Measurements from ENCODE around the gene TMEM30A. TPM values are rescaled to one million over a fixed set of nuclear protein-coding genes. Genes with fewer than 3 reads are reported as not detected.

The TMEM30A gene
- total and polyA plus RNA-seq, 2 donors (not counting 3 experiments of a cell fraction or from before 2014, with no cell fraction given) = 42.2 to 197 TPM

GRCh38 chr6:75246386-75246785 lies 38.2 kb downstream of the TMEM30A start:
- no peak overlapping the region for H3K27ac ChIP-seq (ENCODE audit: insufficient read depth, low read depth, low read length)
- POLR2A ChIA-PET = no interaction called here
- TF ChIP-seq JUN (IDR thresholded peaks at IDR 0.05; ENCODE audit: borderline replicate concordance, insufficient read depth, insufficient read length, low read depth) = no peak
- TF ChIP-seq EZH2 (IDR thresholded peaks at IDR 0.05; ENCODE audit: borderline replicate concordance, low read depth, low read length, severe bottlenecking) = no peak
- TF ChIP-seq FOS (IDR thresholded peaks at IDR 0.05; ENCODE audit: borderline replicate concordance, insufficient read depth, low read length) = no peak
- no peak for TF ChIP-seq MYC (IDR thresholded peaks at IDR 0.05; ENCODE audit: low read depth, low read length)
- no peak for TF ChIP-seq POLR2A (IDR thresholded peaks at IDR 0.05; ENCODE audit: low read depth, low read length)
- no peak overlapping the region for H3K4me2 ChIP-seq (ENCODE audit: insufficient read depth, low read length)
- no peaks in the 10 kb centered on the region for H3K9me1 ChIP-seq (replicated peaks; ENCODE audit: control insufficient read depth, extremely low read depth, insufficient read depth, low read length)
- H4K20me1 ChIP-seq (replicated peaks; ENCODE audit: control insufficient read depth, extremely low read depth, insufficient read depth, low read length) = no peaks in the 10 kb centered on the region
- no peak overlapping the region for H3K9ac ChIP-seq (replicated peaks; ENCODE audit: extremely low read depth, insufficient read depth, low read length)
- H3K4me1 ChIP-seq (ENCODE audit: control insufficient read depth, extremely low read depth, insufficient read depth, low read length) = peaks cover 4% of the 10 kb centered on the region
- H3K79me2 ChIP-seq (ENCODE audit: control insufficient read depth, insufficient read depth, low read length) = peaks cover 22% of the 10 kb centered on the region
- H2AFZ ChIP-seq (ENCODE audit: low read depth, low read length) = no peak overlapping the region
- no peaks in the 10 kb centered on the region for H3K9me3 ChIP-seq (replicated peaks; ENCODE audit: control insufficient read depth, insufficient read depth, low read length)
- no peaks in the 10 kb centered on the region for H3K36me3 ChIP-seq (ENCODE audit: control insufficient read depth in 2 of 2, extremely low read depth in 1 of 2, insufficient read depth in 2 of 2, low read length in 2 of 2)
- dilution Hi-C loops (cut with MboI; ENCODE audit: extremely low pct_ligation_motif_present, low sequenced_read_pairs) (no loop called here), intact Hi-C loops (cut with micrococcal nuclease) (no loop called here)
- CTCF ChIA-PET = no interaction called here
- no peaks in the 10 kb centered on the region for H3K27me3 ChIP-seq (ENCODE audit: control insufficient read depth in 2 of 2, insufficient read depth in 2 of 2, low read length in 2 of 2)
- FAIRE-seq = no peak
- H3K4me3 ChIP-seq (replicated peaks in 1 of 3; ENCODE audit: insufficient read depth in 1 of 3, low read depth in 1 of 3, low read length in 3 of 3) = no peak overlapping the region
- no peak for DNase-seq (ENCODE audit: low read depth, low spot score)
- BruUV-seq (replicated peaks) = no TSS peak

GRCh38 chr6:75244063-75244584 lies 40.5 kb downstream of the TMEM30A start:
- Histone ChIP-seq H3K27ac (ENCODE audit: insufficient read depth, low read depth, low read length) (peak overlapping the region; percentile 90), H3K27me3 (ENCODE audit: control insufficient read depth in 2 of 2, insufficient read depth in 2 of 2, low read length in 2 of 2) (no peaks in the 10 kb centered on the region), H3K9me3 (replicated peaks; ENCODE audit: control insufficient read depth, insufficient read depth, low read length) (no peaks in the 10 kb centered on the region), H3K9me1 (replicated peaks; ENCODE audit: control insufficient read depth, extremely low read depth, insufficient read depth, low read length) (no peaks in the 10 kb centered on the region), H3K4me2 (ENCODE audit: insufficient read depth, low read length) (peak overlapping the region; percentile 81), H4K20me1 (replicated peaks; ENCODE audit: control insufficient read depth, extremely low read depth, insufficient read depth, low read length) (no peaks in the 10 kb centered on the region), H2AFZ (ENCODE audit: low read depth, low read length) (peak overlapping the region; percentile 79), H3K4me3 (replicated peaks in 1 of 3; ENCODE audit: insufficient read depth in 1 of 3, low read depth in 1 of 3, low read length in 3 of 3) (peak overlapping the region; percentile 13 to 98 (median 75)), H3K79me2 (ENCODE audit: control insufficient read depth, insufficient read depth, low read length) (peaks cover 28% of the 10 kb centered on the region), H3K9ac (replicated peaks; ENCODE audit: extremely low read depth, insufficient read depth, low read length) (peak overlapping the region; percentile 98), H3K36me3 (ENCODE audit: control insufficient read depth in 2 of 2, extremely low read depth in 1 of 2, insufficient read depth in 2 of 2, low read length in 2 of 2) (peaks cover 2 to 4% of the 10 kb centered on the region in 2 experiments), H3K4me1 (ENCODE audit: control insufficient read depth, extremely low read depth, insufficient read depth, low read length) (peaks cover 4% of the 10 kb centered on the region)
- TSS peak; percentile 98 for BruUV-seq (replicated peaks)
- TF ChIP-seq CTCF (IDR thresholded peaks at IDR 0.05; ENCODE audit: extremely low read depth in 1 of 2, insufficient read depth in 1 of 2, low read depth in 1 of 2, low read length in 2 of 2) = no peak
- no peak for TF ChIP-seq MAX (IDR thresholded peaks at IDR 0.05; ENCODE audit: insufficient read depth, insufficient read length)
- no peak for TF ChIP-seq POLR2AphosphoS5 (IDR thresholded peaks at IDR 0.05; ENCODE audit: insufficient read depth, low read depth, low read length)
- TF ChIP-seq POLR2A (IDR thresholded peaks at IDR 0.05; ENCODE audit: low read depth, low read length) = no peak
- no peak for TF ChIP-seq FOS (IDR thresholded peaks at IDR 0.05; ENCODE audit: borderline replicate concordance, insufficient read depth, low read length)
- no peak for TF ChIP-seq JUN (IDR thresholded peaks at IDR 0.05; ENCODE audit: borderline replicate concordance, insufficient read depth, insufficient read length, low read depth)
- no peak for TF ChIP-seq MYC (IDR thresholded peaks at IDR 0.05; ENCODE audit: low read depth, low read length)
- no peak for TF ChIP-seq GATA2 (IDR thresholded peaks at IDR 0.05; ENCODE audit: insufficient read depth, insufficient read length, low read depth, low read length)
- TF ChIP-seq EZH2 (IDR thresholded peaks at IDR 0.05; ENCODE audit: borderline replicate concordance, low read depth, low read length, severe bottlenecking) = no peak
- POLR2A ChIA-PET = interaction anchor here (1.8 kb wide), 1 partner anchor 41 kb away, joined by 3 read pairs; no protein-coding TSS in a partner anchor
- intact Hi-C loops (cut with micrococcal nuclease) (loop anchor here (5.0 kb wide), 1 partner anchor 303 kb away; no protein-coding TSS in a partner anchor), dilution Hi-C loops (cut with MboI; ENCODE audit: extremely low pct_ligation_motif_present, low sequenced_read_pairs) (no loop called here)
- FAIRE-seq (no peak), DNase-seq (ENCODE audit: low read depth, low spot score) (no peak)
- CTCF ChIA-PET = interaction anchor here (0.7 to 1.6 kb wide), 7 partner anchors 15 to 303 kb away, joined by 3 to 5 read pairs (median 4); partner anchors contain the start of gene TMEM30A

All from endothelial cell of umbilical vein (primary cell).